Measurements from ENCODE around the gene HEATR5B.
"Not testable (repeated sequence)": the region's sequence is repeated elsewhere in the genome, so short reads cannot be mapped to it uniquely, and the experiment has no call there.

The HEATR5B gene

GRCh38 chr2:36999416-36999815 is 84.8 kb downstream of the HEATR5B start:
- not testable (repeated sequence) for H3K4me3 ChIP-seq (ENCODE audit: low read depth in 1 of 2, low read length in 2 of 2); H3K27me3 ChIP-seq (ENCODE audit: control insufficient read depth in 1 of 2, insufficient read depth in 2 of 2, low read length in 2 of 2); H3K9ac ChIP-seq (ENCODE audit: low read depth in 1 of 2, low read length in 2 of 2); H3K4me1 ChIP-seq (ENCODE audit: control insufficient read depth in 1 of 2, insufficient read depth in 2 of 2, low read length in 2 of 2); H3K9me3 ChIP-seq (ENCODE audit: control insufficient read depth in 1 of 2, low read length in 2 of 2); H3K27ac ChIP-seq (ENCODE audit: low read depth, low read length)
- H3K36me3 ChIP-seq (ENCODE audit: control insufficient read depth in 1 of 2, insufficient read depth in 2 of 2, low read length in 2 of 2) = peaks cover 9 to 31% of the 10 kb centered on the region in 2 donors

- Histone ChIP-seq H3K4me1 (ENCODE audit: control insufficient read depth in 1 of 2, insufficient read depth in 2 of 2, low read length in 2 of 2) (no peaks in the 10 kb centered on the region), H3K27me3 (ENCODE audit: control insufficient read depth in 1 of 2, insufficient read depth in 2 of 2, low read length in 2 of 2) (no peaks in the 10 kb centered on the region), H3K4me3 (ENCODE audit: low read depth in 1 of 2, low read length in 2 of 2) (no peak overlapping the region), H3K9ac (ENCODE audit: low read depth in 1 of 2, low read length in 2 of 2) (no peak overlapping the region), H3K27ac (ENCODE audit: low read depth, low read length) (no peak overlapping the region), H3K36me3 (ENCODE audit: control insufficient read depth in 1 of 2, insufficient read depth in 2 of 2, low read length in 2 of 2) (peaks cover 3 to 8% of the 10 kb centered on the region in 2 donors), H3K9me3 (ENCODE audit: control insufficient read depth in 1 of 2, low read length in 2 of 2) (no peaks in the 10 kb centered on the region)
Observed at GRCh38 chr2:36993841-36994620, 90.1 kb downstream of the HEATR5B start.

DNA sequence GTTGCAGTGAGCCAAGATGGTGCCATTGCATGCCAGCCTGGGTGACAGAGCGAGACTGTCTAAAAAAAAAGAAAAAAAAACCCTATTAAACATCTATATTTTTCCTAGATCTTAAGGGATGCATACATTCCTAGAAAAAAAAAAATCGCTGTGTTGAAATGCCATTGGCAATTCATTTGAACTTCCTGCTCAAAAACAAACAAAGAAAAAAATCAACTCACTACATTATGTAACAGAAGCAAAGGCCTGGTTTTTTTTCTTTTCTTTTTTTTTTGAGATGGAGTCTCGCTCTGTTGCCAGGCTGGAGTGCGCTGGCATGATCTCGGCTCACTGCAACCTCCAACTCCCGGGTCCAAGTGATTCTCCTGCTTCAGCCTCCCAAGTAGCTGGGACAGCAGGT is 96.2 kb downstream of the HEATR5B start:
- H3K27ac ChIP-seq (ENCODE audit: low read depth, low read length) = no peak overlapping the region
- no peaks in the 10 kb centered on the region for H3K27me3 ChIP-seq (ENCODE audit: control insufficient read depth in 1 of 2, insufficient read depth in 2 of 2, low read length in 2 of 2)
- no peaks in the 10 kb centered on the region for H3K9me3 ChIP-seq (ENCODE audit: control insufficient read depth in 1 of 2, low read length in 2 of 2)
- no peak overlapping the region for H3K4me3 ChIP-seq (ENCODE audit: low read depth in 1 of 2, low read length in 2 of 2)
- no peaks in the 10 kb centered on the region for H3K4me1 ChIP-seq (ENCODE audit: control insufficient read depth in 1 of 2, insufficient read depth in 2 of 2, low read length in 2 of 2)
- H3K9ac ChIP-seq (ENCODE audit: low read depth in 1 of 2, low read length in 2 of 2) = no peak overlapping the region
- H3K36me3 ChIP-seq (ENCODE audit: control insufficient read depth in 1 of 2, insufficient read depth in 2 of 2, low read length in 2 of 2) = peaks cover 0 to 19% of the 10 kb centered on the region in 2 donors

GRCh38 chr2:36982467-36982866 is 101.7 kb downstream of the HEATR5B start:
- H3K27ac ChIP-seq (ENCODE audit: low read depth, low read length) = no peak overlapping the region
- no peaks in the 10 kb centered on the region for H3K27me3 ChIP-seq (ENCODE audit: control insufficient read depth in 1 of 2, insufficient read depth in 2 of 2, low read length in 2 of 2)
- H3K36me3 ChIP-seq (ENCODE audit: control insufficient read depth in 1 of 2, insufficient read depth in 2 of 2, low read length in 2 of 2) = peaks cover 6 to 7% of the 10 kb centered on the region in 2 donors
- no peaks in the 10 kb centered on the region for H3K9me3 ChIP-seq (ENCODE audit: control insufficient read depth in 1 of 2, low read length in 2 of 2)
- H3K4me1 ChIP-seq (ENCODE audit: control insufficient read depth in 1 of 2, insufficient read depth in 2 of 2, low read length in 2 of 2) = peaks cover 5 to 12% of the 10 kb centered on the region in 2 donors
- no peak overlapping the region for H3K9ac ChIP-seq (ENCODE audit: low read depth in 1 of 2, low read length in 2 of 2)
- H3K4me3 ChIP-seq (ENCODE audit: low read depth in 1 of 2, low read length in 2 of 2) = no peak overlapping the region

- Histone ChIP-seq H3K4me3 (ENCODE audit: low read depth in 1 of 2, low read length in 2 of 2) (no peak overlapping the region), H3K27me3 (ENCODE audit: control insufficient read depth in 1 of 2, insufficient read depth in 2 of 2, low read length in 2 of 2) (no peaks in the 10 kb centered on the region), H3K36me3 (ENCODE audit: control insufficient read depth in 1 of 2, insufficient read depth in 2 of 2, low read length in 2 of 2) (peaks cover 4 to 6% of the 10 kb centered on the region in 2 donors), H3K4me1 (ENCODE audit: control insufficient read depth in 1 of 2, insufficient read depth in 2 of 2, low read length in 2 of 2) (peaks cover 5 to 12% of the 10 kb centered on the region in 2 donors), H3K27ac (ENCODE audit: low read depth, low read length) (no peak overlapping the region), H3K9ac (ENCODE audit: low read depth in 1 of 2, low read length in 2 of 2) (no peak overlapping the region), H3K9me3 (ENCODE audit: control insufficient read depth in 1 of 2, low read length in 2 of 2) (no peaks in the 10 kb centered on the region)
Observed at GRCh38 chr2:36981911-36982310, 102.3 kb downstream of the HEATR5B start.

DNA sequence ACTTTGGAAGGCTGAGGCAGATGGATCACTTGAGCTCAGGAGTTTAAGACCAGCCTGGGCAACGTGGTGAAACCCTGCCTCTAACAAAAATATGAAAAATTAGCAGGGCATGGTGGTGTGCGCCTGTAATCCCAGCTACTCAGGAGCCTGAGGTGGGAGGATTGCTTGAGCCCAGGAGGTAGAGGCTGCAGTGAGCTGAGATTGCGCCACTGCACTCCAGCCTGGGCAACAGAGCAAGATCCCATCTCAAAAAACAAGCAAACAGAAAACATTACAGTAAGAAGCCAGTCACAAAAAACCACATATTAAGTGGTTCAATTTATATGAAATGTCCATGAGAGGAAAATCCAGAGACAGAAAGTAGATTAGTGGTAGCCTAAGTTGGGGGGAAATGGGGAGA is 105.2 kb downstream of the HEATR5B start:
- not testable (repeated sequence) for H3K4me3 ChIP-seq (ENCODE audit: low read depth in 1 of 2, low read length in 2 of 2); H3K9ac ChIP-seq (ENCODE audit: low read depth in 1 of 2, low read length in 2 of 2); H3K9me3 ChIP-seq (ENCODE audit: control insufficient read depth in 1 of 2, low read length in 2 of 2); H3K27me3 ChIP-seq (ENCODE audit: control insufficient read depth in 1 of 2, insufficient read depth in 2 of 2, low read length in 2 of 2); H3K27ac ChIP-seq (ENCODE audit: low read depth, low read length); H3K36me3 ChIP-seq (ENCODE audit: control insufficient read depth in 1 of 2, insufficient read depth in 2 of 2, low read length in 2 of 2)
- peaks cover 5 to 12% of the 10 kb centered on the region in 2 donors for H3K4me1 ChIP-seq (ENCODE audit: control insufficient read depth in 1 of 2, insufficient read depth in 2 of 2, low read length in 2 of 2)

GRCh38 chr2:36976065-36976464 is 108.1 kb downstream of the HEATR5B start:
- Histone ChIP-seq H3K9ac (ENCODE audit: low read depth in 1 of 2, low read length in 2 of 2) (no peak overlapping the region), H3K27ac (ENCODE audit: low read depth, low read length) (no peak overlapping the region), H3K36me3 (ENCODE audit: control insufficient read depth in 1 of 2, insufficient read depth in 2 of 2, low read length in 2 of 2) (peaks cover 0 to 6% of the 10 kb centered on the region in 2 donors)

GRCh38 chr2:36975306-36975705 is 108.9 kb downstream of the HEATR5B start:
- no peak overlapping the region for H3K27ac ChIP-seq (ENCODE audit: low read depth, low read length)

More at GRCh38 chr2:36976065-36976464, 108.1 kb downstream of the HEATR5B start:
- Histone ChIP-seq H3K9me3 (ENCODE audit: control insufficient read depth in 1 of 2, low read length in 2 of 2) (no peaks in the 10 kb centered on the region), H3K4me3 (ENCODE audit: low read depth in 1 of 2, low read length in 2 of 2) (no peak overlapping the region), H3K27me3 (ENCODE audit: control insufficient read depth in 1 of 2, insufficient read depth in 2 of 2, low read length in 2 of 2) (no peaks in the 10 kb centered on the region), H3K4me1 (ENCODE audit: control insufficient read depth in 1 of 2, insufficient read depth in 2 of 2, low read length in 2 of 2) (no peaks in the 10 kb centered on the region)

GRCh38 chr2:36973320-36973719 is 110.9 kb downstream of the HEATR5B start:
- H3K9me3 ChIP-seq (ENCODE audit: control insufficient read depth in 1 of 2, low read length in 2 of 2) = no peaks in the 10 kb centered on the region
- H3K27ac ChIP-seq (ENCODE audit: low read depth, low read length) = no peak overlapping the region
- H3K4me3 ChIP-seq (ENCODE audit: low read depth in 1 of 2, low read length in 2 of 2) = no peak overlapping the region
- H3K36me3 ChIP-seq (ENCODE audit: control insufficient read depth in 1 of 2, insufficient read depth in 2 of 2, low read length in 2 of 2) = no peaks in the 10 kb centered on the region
- H3K4me1 ChIP-seq (ENCODE audit: control insufficient read depth in 1 of 2, insufficient read depth in 2 of 2, low read length in 2 of 2) = peaks cover 2 to 4% of the 10 kb centered on the region in 2 donors
- no peaks in the 10 kb centered on the region for H3K27me3 ChIP-seq (ENCODE audit: control insufficient read depth in 1 of 2, insufficient read depth in 2 of 2, low read length in 2 of 2)
- no peak overlapping the region for H3K9ac ChIP-seq (ENCODE audit: low read depth in 1 of 2, low read length in 2 of 2)

More at GRCh38 chr2:36975306-36975705, 108.9 kb downstream of the HEATR5B start:
- no peaks in the 10 kb centered on the region for H3K4me1 ChIP-seq (ENCODE audit: control insufficient read depth in 1 of 2, insufficient read depth in 2 of 2, low read length in 2 of 2)
- no peak overlapping the region for H3K9ac ChIP-seq (ENCODE audit: low read depth in 1 of 2, low read length in 2 of 2)
- no peaks in the 10 kb centered on the region for H3K27me3 ChIP-seq (ENCODE audit: control insufficient read depth in 1 of 2, insufficient read depth in 2 of 2, low read length in 2 of 2)
- H3K36me3 ChIP-seq (ENCODE audit: control insufficient read depth in 1 of 2, insufficient read depth in 2 of 2, low read length in 2 of 2) = peaks cover 0 to 6% of the 10 kb centered on the region in 2 donors
- no peaks in the 10 kb centered on the region for H3K9me3 ChIP-seq (ENCODE audit: control insufficient read depth in 1 of 2, low read length in 2 of 2)
- H3K4me3 ChIP-seq (ENCODE audit: low read depth in 1 of 2, low read length in 2 of 2) = no peak overlapping the region

- H3K9me3 ChIP-seq (ENCODE audit: control insufficient read depth in 1 of 2, low read length in 2 of 2) = no peaks in the 10 kb centered on the region
- no peak overlapping the region for H3K4me3 ChIP-seq (ENCODE audit: low read depth in 1 of 2, low read length in 2 of 2)
- H3K27ac ChIP-seq (ENCODE audit: low read depth, low read length) = no peak overlapping the region
- no peak overlapping the region for H3K9ac ChIP-seq (ENCODE audit: low read depth in 1 of 2, low read length in 2 of 2)
- H3K27me3 ChIP-seq (ENCODE audit: control insufficient read depth in 1 of 2, insufficient read depth in 2 of 2, low read length in 2 of 2) = no peaks in the 10 kb centered on the region
- H3K4me1 ChIP-seq (ENCODE audit: control insufficient read depth in 1 of 2, insufficient read depth in 2 of 2, low read length in 2 of 2) = peaks cover 13 to 16% of the 10 kb centered on the region in 2 donors
- no peaks in the 10 kb centered on the region for H3K36me3 ChIP-seq (ENCODE audit: control insufficient read depth in 1 of 2, insufficient read depth in 2 of 2, low read length in 2 of 2)
Observed at GRCh38 chr2:36971990-36972389, 112.2 kb downstream of the HEATR5B start.

All from duodenal mucosa (tissue), 2 donors.